Activated T-helper 17 cell treated with anti-CD3 and anti-CD28 coated beads, Interleukin-2, amount 50 U/mL, for 72 hours (primary cell): ENCODE results near the gene FNBP1L. TPM values are rescaled to one million over a fixed set of nuclear protein-coding genes. Genes with fewer than 3 reads are reported as not detected.
A peak's percentile ranks its signal among the peaks of the same experiment; 100 is the strongest.
"Not testable (repeated sequence)": the region's sequence is repeated elsewhere in the genome, so short reads cannot be mapped to it uniquely, and the experiment has no call there.

Source experiments
- ATAC-seq: fragments of 150-1000 bp; cut with Tn5 transposase; replicated peaks from 2 replicates; pipeline ENCODE4 v1.10.0; 2021; ENCODE audit warnings: mild to moderate bottlenecking, moderate library complexity
- H3K27ac Mint-ChIP-seq: one replicate; pipeline ENCODE4 v1.8.0; 2022; ENCODE audit warnings: mixed read lengths
- H3K27me3 Mint-ChIP-seq: one replicate; pipeline ENCODE4 v1.8.0; 2022; ENCODE audit warnings: mixed read lengths
- H3K36me3 Mint-ChIP-seq: one replicate; pipeline ENCODE4 v1.8.0; 2022; ENCODE audit warnings: low read depth, mild to moderate bottlenecking, mixed read lengths
- H3K4me1 Mint-ChIP-seq: one replicate; pipeline ENCODE4 v1.8.0; 2022; ENCODE audit warnings: mixed read lengths
- H3K4me3 Mint-ChIP-seq: one replicate; pipeline ENCODE4 v1.8.0; 2022; ENCODE audit warnings: mild to moderate bottlenecking, mixed read lengths
- H3K9me3 Mint-ChIP-seq: one replicate; pipeline ENCODE4 v1.8.0; 2022; ENCODE audit warnings: mixed read lengths
- total RNA-seq, 2 donors: library from RNA; stranded (reverse); gene quantifications; one replicate each; pipeline ENCODE4 v1.2.3, GENCODE V29; 2022

Gene FNBP1L
- total RNA-seq, 2 donors from 2014 or later = 1.8 to 2.2 TPM

DNA sequence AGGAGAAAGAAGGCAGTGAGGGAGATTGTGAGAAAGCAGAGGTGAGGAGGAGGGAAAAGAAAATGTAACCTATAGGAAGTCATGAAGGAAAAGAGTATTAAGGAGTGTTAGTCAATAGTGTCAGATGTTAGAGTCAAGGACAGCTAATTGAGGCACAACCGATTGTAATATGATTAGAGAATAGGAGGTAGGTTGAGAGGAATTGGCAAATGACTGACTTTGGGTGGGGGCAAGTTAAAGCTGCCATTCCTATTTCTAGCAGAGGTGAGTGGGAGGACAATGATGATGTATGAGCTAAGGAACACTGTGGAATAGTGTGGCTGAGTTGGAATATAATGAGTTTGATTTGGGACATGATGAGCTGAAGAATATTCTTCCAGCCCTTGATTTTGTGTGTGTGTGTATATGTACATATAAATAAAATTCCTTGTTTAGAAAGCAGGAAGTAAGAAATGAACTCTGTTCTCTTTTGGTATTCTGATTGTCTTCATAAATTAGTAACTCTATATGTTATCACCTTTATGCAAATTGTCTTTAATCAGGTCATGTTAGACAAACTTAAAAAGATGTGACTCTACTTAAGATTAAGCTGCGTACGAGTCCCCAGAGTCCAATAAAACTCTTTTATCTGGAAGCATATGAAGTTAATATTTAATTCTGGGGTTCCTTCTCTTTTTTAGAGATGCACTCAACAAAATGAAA is 98.4 kb downstream of the FNBP1L start:
- Mint-ChIP-seq H3K4me3 (no peak overlapping the region), H3K27me3 (no peaks in the 10 kb centered on the region), H3K9me3 (no peaks in the 10 kb centered on the region), H3K27ac (no peak overlapping the region), H3K4me1 (no peaks in the 10 kb centered on the region), H3K36me3 (peaks cover 5% of the 10 kb centered on the region)
- no peak for ATAC-seq

DNA sequence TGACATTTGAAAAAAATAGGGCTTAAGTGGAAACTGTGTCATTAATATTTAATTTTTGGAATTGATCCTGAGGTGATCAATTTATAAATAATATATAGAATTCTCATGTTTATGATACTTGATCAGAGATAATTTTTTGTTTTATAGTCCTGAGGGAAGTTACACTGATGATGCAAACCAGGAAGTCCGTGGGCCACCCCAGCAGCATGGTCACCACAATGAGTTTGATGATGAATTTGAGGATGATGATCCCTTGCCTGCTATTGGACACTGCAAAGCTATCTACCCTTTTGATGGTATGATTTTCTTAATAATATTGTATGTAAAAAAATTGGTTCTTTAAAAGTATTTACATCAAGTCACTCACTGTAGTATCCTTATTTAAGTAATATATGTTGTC is 101.2 kb downstream of the FNBP1L start:
- no peak for ATAC-seq
- Mint-ChIP-seq H3K4me1 (no peaks in the 10 kb centered on the region), H3K27ac (no peak overlapping the region), H3K27me3 (no peaks in the 10 kb centered on the region), H3K36me3 (peaks cover 5% of the 10 kb centered on the region), H3K4me3 (no peak overlapping the region), H3K9me3 (no peaks in the 10 kb centered on the region)

DNA sequence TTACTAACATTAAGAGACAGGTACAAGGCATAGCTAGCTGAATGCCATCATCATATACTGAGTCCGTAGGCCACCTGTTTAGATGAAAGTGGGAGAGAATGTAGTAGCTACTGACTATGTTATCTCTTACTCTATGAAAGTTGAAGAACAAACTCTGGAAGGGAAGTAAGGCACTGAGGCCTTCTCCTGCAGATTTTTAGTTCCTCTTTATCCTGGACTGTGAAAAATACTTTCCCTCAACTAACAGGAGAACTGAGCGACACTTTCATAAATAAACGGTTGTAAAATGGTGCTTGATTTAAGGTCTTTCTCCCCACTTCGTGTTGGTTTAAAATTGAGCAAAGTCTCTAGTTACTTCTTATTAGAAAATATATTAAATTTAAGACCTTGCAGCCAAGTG is 101.9 kb downstream of the FNBP1L start:
- Mint-ChIP-seq H3K36me3 (peaks cover 5% of the 10 kb centered on the region), H3K4me1 (peaks cover under 1% of the 10 kb centered on the region), H3K27me3 (no peaks in the 10 kb centered on the region), H3K27ac (no peak overlapping the region), H3K9me3 (no peaks in the 10 kb centered on the region), H3K4me3 (no peak overlapping the region)
- no peak for ATAC-seq

DNA sequence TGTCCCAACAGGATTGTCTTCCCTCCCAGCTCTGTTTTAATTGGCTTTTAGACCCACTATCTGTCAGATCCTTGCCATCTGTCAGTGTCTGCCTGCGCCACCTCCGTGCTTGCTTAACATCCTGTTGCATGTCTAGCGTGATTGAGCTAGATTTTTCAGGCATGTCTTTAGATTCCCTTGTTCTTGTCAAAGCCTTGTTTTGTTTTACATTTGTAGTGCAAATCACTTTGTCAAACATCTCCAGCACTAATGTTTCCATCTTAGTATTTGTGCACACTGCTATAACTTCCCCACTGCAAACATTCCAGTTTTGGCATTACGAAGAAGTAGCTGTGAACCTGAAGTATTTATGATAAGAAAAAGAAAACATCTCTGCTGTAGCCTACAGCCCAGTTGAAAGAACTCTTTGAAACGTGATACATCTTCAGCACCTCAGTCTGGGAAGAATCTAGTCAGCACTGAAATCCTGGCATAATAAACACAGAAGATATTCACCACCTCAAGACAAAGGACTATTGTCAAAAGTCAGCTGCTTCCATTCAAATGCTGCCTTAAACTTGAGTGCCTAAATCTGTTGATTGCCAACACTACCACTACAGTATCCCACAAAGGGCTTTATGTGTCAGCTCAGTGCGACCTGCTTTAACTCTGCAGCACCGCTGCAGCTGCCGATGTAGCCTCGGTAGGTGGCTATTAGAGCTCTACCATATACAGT is 105.0 kb downstream of the FNBP1L start:
- Mint-ChIP-seq H3K27ac (no peak overlapping the region), H3K36me3 (peaks cover 5% of the 10 kb centered on the region), H3K27me3 (peaks cover 3% of the 10 kb centered on the region), H3K4me3 (no peak overlapping the region), H3K9me3 (no peaks in the 10 kb centered on the region), H3K4me1 (peaks cover 9% of the 10 kb centered on the region)
- no peak for ATAC-seq

DNA sequence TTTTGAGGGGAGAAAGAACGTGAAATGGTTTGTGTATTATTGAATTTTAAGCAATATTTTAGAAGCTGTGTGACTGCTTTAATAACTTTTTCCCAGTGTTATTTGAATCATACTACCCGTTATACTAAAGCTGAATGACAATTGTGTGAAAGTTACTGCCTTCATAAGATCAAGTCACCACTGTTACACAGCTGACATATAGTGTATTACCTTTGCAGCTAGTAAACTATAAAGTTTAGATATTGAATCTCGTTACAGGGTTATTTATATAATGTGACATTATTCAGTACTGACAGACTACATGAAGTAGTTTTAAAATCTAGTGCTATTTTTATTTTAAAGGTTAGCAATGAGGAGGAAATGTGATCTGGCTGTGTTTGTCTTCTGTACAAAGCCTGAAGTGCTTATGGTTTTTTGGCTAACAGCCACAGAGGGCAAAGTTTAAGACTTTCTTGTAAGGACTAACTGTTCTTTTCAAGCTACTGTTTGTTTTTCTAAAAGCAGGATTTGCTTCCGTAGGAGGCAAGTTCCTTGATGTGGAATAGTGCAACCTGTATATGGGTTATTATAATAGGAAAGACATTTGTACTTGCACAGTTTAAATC is 106.1 kb downstream of the FNBP1L start:
- H3K4me1 Mint-ChIP-seq = peaks cover 12% of the 10 kb centered on the region
- ATAC-seq, H3K4me3 Mint-ChIP-seq, H3K36me3 Mint-ChIP-seq, H3K27me3 Mint-ChIP-seq, H3K27ac Mint-ChIP-seq, H3K9me3 Mint-ChIP-seq: not testable (repeated sequence)

DNA sequence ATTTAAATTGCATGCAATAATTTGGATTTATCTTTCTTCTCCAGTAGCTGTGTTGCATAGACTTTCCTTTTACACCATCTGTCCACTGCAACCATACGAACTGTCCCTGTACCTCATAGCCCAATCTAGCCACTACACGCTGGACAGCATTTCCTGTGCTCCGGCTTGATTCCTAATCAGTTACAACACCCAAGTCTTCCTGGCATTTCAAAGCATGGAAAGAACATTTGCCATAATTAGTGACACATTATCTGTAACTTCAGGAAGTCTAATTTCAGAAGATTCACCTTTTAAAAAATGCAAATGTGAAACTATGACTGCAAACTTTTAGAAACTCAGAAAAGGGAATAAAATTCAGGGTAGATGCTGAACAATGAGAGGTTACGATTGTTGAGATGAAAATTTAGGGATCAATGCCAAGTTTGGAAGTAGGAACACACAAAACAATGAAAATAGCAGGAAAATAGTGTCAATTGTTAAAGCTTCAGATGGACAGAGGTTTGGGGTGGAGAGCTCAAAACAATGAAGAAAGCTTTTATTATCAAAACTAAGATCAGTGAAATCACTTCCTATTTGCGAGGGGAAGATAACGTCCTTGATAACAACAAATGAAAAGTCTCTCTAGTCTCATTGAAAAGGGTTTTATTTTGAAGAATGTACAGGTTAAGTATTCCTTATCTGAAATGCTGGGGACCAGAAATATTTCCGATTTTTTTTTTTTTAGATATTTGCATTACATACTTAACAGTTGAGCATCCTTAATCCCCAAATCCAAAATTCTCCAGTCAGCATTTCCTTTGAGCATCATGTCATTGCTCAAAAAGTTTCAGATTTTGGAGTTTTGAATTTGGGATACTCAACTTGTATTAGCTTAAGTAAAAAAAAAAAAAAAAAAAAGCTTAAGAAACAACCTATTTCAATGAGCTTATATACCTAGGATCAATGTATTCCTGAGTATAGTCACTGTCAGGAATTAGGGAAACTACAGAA is 107.3 kb downstream of the FNBP1L start:
- no peaks in the 10 kb centered on the region for H3K36me3 Mint-ChIP-seq
- H3K27me3 Mint-ChIP-seq = peaks cover 3% of the 10 kb centered on the region
- no peaks in the 10 kb centered on the region for H3K9me3 Mint-ChIP-seq
- no peak overlapping the region for H3K4me3 Mint-ChIP-seq
- H3K4me1 Mint-ChIP-seq = peaks cover 12% of the 10 kb centered on the region
- H3K27ac Mint-ChIP-seq = no peak overlapping the region
- no peak for ATAC-seq

DNA sequence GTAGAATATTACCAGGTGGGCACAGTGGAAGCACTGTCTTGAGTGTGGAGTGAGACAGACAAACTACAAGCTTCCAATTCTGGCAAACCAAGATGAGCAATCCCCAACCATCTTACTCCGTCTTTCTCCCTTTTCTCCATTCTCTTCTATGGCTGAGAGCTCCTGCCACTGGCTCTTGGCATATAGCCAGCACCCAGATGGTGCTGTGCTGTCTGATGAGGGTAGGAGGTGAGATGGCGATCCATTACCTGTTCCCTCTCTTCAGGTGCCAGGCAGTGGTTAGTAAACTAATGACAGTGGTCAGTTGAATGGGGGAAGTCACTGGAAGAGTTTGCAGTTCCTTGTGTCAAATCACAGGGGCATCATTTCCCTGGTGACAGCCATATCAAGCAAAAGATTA is 108.4 kb downstream of the FNBP1L start:
- Mint-ChIP-seq H3K27me3 (peaks cover 3% of the 10 kb centered on the region), H3K27ac (no peak overlapping the region), H3K4me1 (peaks cover 12% of the 10 kb centered on the region), H3K36me3 (no peaks in the 10 kb centered on the region), H3K4me3 (no peak overlapping the region), H3K9me3 (no peaks in the 10 kb centered on the region)
- no peak for ATAC-seq

DNA sequence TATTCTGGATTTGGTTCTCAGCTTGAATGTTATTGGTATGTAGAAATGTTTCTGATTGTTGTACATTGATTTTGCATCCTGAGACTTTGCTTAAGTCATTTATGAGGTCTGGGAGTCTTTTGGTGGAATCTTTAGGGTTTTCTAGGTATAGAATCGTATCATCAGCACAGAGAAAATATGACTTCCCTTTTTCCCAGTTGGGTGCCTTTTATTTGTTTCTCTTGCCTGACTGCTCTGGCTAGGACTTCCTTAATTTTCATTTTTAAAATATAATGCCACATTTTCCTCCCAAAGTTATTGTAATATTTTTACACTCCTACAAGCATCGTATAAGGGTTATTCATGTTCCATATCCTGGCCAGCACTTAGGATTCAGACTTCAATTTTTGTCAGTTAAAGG is 111.1 kb downstream of the FNBP1L start:
- H3K27me3 Mint-ChIP-seq = peaks cover 3% of the 10 kb centered on the region
- H3K36me3 Mint-ChIP-seq = no peaks in the 10 kb centered on the region
- H3K9me3 Mint-ChIP-seq = no peaks in the 10 kb centered on the region
- H3K4me3 Mint-ChIP-seq = no peak overlapping the region
- peaks cover 12% of the 10 kb centered on the region for H3K4me1 Mint-ChIP-seq
- ATAC-seq = no peak
- H3K27ac Mint-ChIP-seq = no peak overlapping the region

DNA sequence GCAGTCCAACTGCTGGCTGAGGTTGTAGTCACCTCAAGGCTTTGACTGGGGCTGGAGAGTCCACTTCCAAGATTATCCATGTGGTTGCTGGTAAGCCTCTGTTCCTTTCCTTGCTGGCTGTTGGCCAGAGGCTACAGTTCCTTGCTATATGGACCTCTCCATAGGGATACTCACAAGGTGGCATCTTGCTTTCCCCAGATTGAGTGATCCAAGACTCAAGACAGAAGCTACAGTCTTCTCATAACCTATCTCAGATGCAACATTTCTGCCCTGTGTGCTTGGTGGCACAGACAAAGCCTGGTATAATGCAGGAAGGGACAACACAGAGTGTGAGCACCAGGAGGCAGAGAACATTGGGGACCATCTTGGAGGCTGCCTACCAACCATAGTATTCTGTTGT is 111.8 kb downstream of the FNBP1L start:
- H3K27ac Mint-ChIP-seq = no peak overlapping the region
- no peaks in the 10 kb centered on the region for H3K36me3 Mint-ChIP-seq
- peaks cover 12% of the 10 kb centered on the region for H3K4me1 Mint-ChIP-seq
- no peaks in the 10 kb centered on the region for H3K9me3 Mint-ChIP-seq
- H3K27me3 Mint-ChIP-seq = peaks cover 3% of the 10 kb centered on the region
- ATAC-seq = no peak
- no peak overlapping the region for H3K4me3 Mint-ChIP-seq

DNA sequence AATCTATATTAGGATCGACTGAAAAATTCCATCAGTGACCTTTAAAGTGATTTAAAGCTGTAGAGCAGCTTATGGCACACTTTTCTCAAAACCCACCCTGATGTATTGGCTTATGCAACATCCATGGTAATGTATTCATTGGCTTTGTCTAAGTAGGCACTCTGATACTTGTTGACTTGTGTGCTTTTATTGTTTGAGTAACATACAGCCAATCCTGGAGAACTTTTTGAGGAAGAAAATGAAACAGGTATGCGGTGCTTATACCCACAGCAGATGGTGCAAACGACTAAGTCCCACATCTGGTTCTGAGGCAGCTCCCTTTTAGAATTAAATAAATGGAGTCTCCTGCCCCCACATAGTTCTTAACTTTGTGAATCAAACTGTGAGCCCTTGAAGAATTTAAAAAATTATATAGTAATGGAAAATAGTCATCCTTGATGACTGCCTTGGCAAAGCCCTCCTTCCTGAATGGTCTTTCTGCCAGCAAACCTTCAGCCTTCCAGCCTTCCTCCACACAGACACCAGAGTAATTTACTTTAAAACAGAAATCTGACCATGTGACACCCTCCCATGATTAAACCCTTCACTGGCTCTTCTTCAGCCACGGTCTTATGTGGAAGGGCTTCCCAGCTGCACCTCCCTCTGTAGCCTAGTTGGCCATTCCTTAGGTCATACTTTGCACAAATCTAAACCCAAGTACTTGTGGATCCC is 117.7 kb downstream of the FNBP1L start:
- no peaks in the 10 kb centered on the region for H3K9me3 Mint-ChIP-seq
- no peak overlapping the region for H3K4me3 Mint-ChIP-seq
- no peaks in the 10 kb centered on the region for H3K27me3 Mint-ChIP-seq
- H3K27ac Mint-ChIP-seq = no peak overlapping the region
- no peaks in the 10 kb centered on the region for H3K4me1 Mint-ChIP-seq
- ATAC-seq = no peak
- no peaks in the 10 kb centered on the region for H3K36me3 Mint-ChIP-seq

DNA sequence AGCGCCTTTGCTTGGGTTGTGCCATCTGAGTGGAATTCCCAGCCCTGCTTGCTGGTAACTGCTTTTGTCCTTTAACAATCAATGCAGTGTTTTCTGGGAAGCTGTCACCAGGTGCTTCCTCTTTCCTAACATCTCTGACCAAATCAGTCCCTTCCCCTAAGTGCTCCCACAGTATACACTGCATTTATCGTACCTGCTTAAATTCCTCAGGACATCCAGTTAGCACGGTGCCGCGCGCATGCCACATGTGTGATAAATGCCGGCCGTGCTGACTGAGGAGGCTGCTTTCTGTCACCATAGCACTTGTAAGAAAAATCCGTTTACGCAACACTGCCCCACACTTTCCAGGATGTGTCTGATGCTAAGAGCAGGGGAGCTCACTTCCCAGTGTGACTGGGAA is 118.3 kb downstream of the FNBP1L start:
- Mint-ChIP-seq H3K27ac (no peak overlapping the region), H3K36me3 (no peaks in the 10 kb centered on the region), H3K9me3 (no peaks in the 10 kb centered on the region), H3K27me3 (no peaks in the 10 kb centered on the region), H3K4me3 (no peak overlapping the region), H3K4me1 (no peaks in the 10 kb centered on the region)
- ATAC-seq = no peak

DNA sequence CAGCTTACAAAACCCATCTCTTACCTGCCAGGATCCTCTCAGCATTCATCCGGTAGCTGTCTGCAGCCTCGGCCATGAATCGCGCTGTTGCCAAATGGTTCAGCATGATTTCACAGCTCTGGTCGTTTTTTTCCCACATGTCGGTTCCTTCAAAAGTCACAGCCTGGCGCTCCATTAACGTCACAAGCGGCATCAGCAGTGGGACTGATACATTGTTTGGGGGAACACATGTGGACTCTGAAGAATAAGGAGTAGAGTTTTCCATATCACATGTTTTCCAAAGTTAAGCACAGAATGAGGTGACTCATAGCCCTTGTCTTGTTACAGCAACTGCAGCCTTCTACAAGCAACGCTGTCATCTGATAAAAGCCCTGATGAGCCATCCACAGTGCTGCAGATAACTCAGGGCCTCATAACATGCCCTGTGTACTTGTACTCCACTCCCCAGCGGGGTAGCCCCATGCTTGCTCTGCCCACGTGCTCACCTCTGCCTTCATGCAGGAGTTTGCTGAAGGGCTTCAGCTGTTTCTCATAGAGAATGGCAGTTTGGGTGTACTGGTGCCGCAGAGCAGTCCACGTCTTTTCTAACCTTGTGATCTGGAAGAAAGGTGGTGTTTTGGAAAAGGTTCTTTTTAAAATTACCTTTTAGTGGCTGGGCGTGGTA is 119.5 kb downstream of the FNBP1L start:
- Mint-ChIP-seq H3K36me3 (no peaks in the 10 kb centered on the region), H3K9me3 (no peaks in the 10 kb centered on the region), H3K27me3 (no peaks in the 10 kb centered on the region), H3K4me3 (no peak overlapping the region), H3K27ac (no peak overlapping the region), H3K4me1 (no peaks in the 10 kb centered on the region)
- no peak for ATAC-seq

DNA sequence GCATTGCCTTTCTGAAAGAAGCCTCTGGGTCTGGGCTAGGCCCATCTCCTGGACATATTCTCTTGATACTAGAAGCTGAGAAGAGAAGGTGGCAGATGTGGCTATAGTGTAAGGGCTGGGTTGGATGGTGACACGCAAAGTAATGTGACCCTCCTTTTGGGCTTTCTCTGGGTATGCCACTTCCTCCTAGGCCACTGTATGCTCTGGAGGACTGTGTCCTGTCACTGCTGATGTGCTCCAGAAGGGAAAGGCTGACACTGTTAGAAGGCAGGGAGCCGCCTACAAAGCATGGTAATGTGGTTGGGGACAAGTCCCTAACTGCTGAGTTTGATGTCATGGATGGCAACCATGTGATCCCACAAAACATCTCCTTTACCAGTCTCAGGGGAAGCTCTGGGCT is 121.6 kb downstream of the FNBP1L start:
- ATAC-seq = peak; percentile 18
- Mint-ChIP-seq H3K9me3 (no peaks in the 10 kb centered on the region), H3K4me1 (no peaks in the 10 kb centered on the region), H3K4me3 (no peak overlapping the region), H3K36me3 (no peaks in the 10 kb centered on the region), H3K27me3 (no peaks in the 10 kb centered on the region), H3K27ac (no peak overlapping the region)
